NCI-H446 treated with DMSO at 0.1 percent for 48 hours (cell line): Measurements from ENCODE around the gene OGFOD1.
A peak's percentile ranks its signal among the peaks of the same experiment; 100 is the strongest.

Source experiments
- DNase-seq: peaks from one replicate; lab custom pipeline; 2025; lab: John Stamatoyannopoulos, UW

Gene OGFOD1

GRCh38 chr16:56450986-56451752, at the start of gene OGFOD1, which contains the start of gene NUDT21:
Gene OGFOD1, plus strand, starts transcription at chr16:56451554. Its CDS starts 59 bp downstream, at chr16:56451613.
Gene NUDT21, minus strand, starts transcription at chr16:56451332. Its CDS starts 130 bp downstream, at chr16:56451202.
- peak; percentile 85 for DNase-seq

GRCh38 chr16:56405977-56406672, 45.2 kb upstream of the OGFOD1 start:
- no peak for DNase-seq

- no peak for DNase-seq
These were observed 42.8 kb upstream of the OGFOD1 start for GRCh38 chr16:56408379-56409098.

- no peak for DNase-seq
These were observed 42.2 kb upstream of the OGFOD1 start for GRCh38 chr16:56409195-56409594.

GRCh38 chr16:56411123-56411522, 40.2 kb upstream of the OGFOD1 start:
- no peak for DNase-seq

- DNase-seq = no peak
These were observed 39.7 kb upstream of the OGFOD1 start for GRCh38 chr16:56411624-56412023.

- DNase-seq = no peak
These were observed 38.0 kb upstream of the OGFOD1 start for GRCh38 chr16:56413381-56413780.

GRCh38 chr16:56414366-56414765, 37.0 kb upstream of the OGFOD1 start:
- DNase-seq = no peak

GRCh38 chr16:56415875-56416274, 35.5 kb upstream of the OGFOD1 start:
- DNase-seq = no peak

- DNase-seq = no peak
These were observed 34.2 kb upstream of the OGFOD1 start for GRCh38 chr16:56417138-56417537.

- DNase-seq = no peak
These were observed 31.4 kb upstream of the OGFOD1 start for GRCh38 chr16:56419740-56420548.

- DNase-seq = no peak
These were observed 30.7 kb upstream of the OGFOD1 start for GRCh38 chr16:56420613-56421012.

- no peak for DNase-seq
These were observed 30.0 kb upstream of the OGFOD1 start for GRCh38 chr16:56421313-56421712.

GRCh38 chr16:56421976-56422669, 29.2 kb upstream of the OGFOD1 start:
- DNase-seq = no peak

GRCh38 chr16:56422896-56423441, 28.4 kb upstream of the OGFOD1 start:
- DNase-seq = no peak

- no peak for DNase-seq
These were observed 27.6 kb upstream of the OGFOD1 start for GRCh38 chr16:56423584-56424403.

GRCh38 chr16:56424404-56424764, 27.0 kb upstream of the OGFOD1 start:
- no peak for DNase-seq

GRCh38 chr16:56424791-56425438, 26.4 kb upstream of the OGFOD1 start:
- DNase-seq = no peak

- no peak for DNase-seq
These were observed 25.9 kb upstream of the OGFOD1 start, which contains the start of gene AMFR for GRCh38 chr16:56425439-56425832. Gene AMFR, minus strand, starts transcription at chr16:56425545. Its CDS starts 218 bp downstream, at chr16:56425327.
